Mammary epithelial cell (primary cell): ENCODE data around the gene RNF41.

ENCODE experiments used
- EZH2 ChIP-seq: IDR thresholded peaks from 2 replicates; pipeline ENCODE4 v1.6.1; 2012; ENCODE audit warnings: low read length, inconsistent platforms, borderline replicate concordance
- TF ChIP-seq, protein P1 (sequence below), 2 donors: IDR thresholded peaks in 1 of 2; conservative IDR thresholded peaks in 1 of 2; 2 replicates each; pipeline ENCODE4 v1.5.1; 2011 to 2012; ENCODE audit warnings: inconsistent platforms in 2 of 2, low read length in 2 of 2, mild to moderate bottlenecking in 2 of 2, control low read depth in 1 of 2, low read depth in 1 of 2; ENCODE audit not compliant: insufficient read depth in 1 of 2; ENCODE audit errors: extremely low read depth in 1 of 2

DNA sequence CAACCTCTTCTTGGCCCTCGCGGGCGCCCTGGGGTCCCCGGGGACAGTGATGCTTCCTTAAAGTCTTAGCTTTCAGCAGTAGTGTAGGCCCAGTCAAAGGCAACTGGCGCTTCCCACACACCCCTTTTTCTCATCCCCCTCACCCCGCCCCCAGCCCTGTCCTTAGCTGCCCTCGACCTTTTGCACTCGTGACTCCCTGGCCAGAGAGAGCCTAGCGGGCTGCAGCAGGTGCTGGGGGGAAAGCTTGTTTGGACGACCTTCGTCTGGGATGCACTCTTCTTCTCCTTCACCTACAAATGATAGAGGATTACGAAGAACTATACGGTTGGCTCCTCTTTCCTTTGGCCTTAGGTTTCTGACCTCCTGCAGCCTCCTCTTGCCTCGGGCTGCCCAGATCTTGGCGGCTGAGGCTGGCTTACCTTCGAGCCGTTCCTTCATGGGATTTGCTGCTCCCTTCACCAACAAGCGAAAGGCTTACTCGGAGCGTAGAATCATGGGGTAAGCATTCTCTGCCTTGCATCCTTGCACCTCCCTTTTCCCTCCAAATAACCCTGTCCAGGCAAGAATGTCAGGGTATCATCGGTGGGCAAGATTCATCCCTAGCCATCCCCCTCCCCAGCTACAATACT is 45.8 kb upstream of the RNF41 start:
- TF ChIP-seq, protein P1, sequence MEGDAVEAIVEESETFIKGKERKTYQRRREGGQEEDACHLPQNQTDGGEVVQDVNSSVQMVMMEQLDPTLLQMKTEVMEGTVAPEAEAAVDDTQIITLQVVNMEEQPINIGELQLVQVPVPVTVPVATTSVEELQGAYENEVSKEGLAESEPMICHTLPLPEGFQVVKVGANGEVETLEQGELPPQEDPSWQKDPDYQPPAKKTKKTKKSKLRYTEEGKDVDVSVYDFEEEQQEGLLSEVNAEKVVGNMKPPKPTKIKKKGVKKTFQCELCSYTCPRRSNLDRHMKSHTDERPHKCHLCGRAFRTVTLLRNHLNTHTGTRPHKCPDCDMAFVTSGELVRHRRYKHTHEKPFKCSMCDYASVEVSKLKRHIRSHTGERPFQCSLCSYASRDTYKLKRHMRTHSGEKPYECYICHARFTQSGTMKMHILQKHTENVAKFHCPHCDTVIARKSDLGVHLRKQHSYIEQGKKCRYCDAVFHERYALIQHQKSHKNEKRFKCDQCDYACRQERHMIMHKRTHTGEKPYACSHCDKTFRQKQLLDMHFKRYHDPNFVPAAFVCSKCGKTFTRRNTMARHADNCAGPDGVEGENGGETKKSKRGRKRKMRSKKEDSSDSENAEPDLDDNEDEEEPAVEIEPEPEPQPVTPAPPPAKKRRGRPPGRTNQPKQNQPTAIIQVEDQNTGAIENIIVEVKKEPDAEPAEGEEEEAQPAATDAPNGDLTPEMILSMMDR (conservative IDR thresholded peaks at IDR 0.05 in 1 of 2, IDR thresholded peaks at IDR 0.05 in 1 of 2; ENCODE audit: extremely low read depth in 1 of 2, insufficient read depth in 1 of 2, low read depth in 1 of 2, low read length in 2 of 2) = no peak
- no peak for TF ChIP-seq EZH2
